K562 (cell line): ENCODE measurements around the gene FRAT1. TPM values are rescaled to one million over a fixed set of nuclear protein-coding genes. Genes with fewer than 3 reads are reported as not detected.

Experiments
- BRF1 ChIP-seq: IDR thresholded peaks from 3 replicates; pipeline ENCODE4 v1.6.1; 2011; ENCODE audit warnings: borderline replicate concordance, mild to moderate bottlenecking; ENCODE audit not compliant: insufficient read length; ENCODE audit errors: extremely low read depth
- CBX2 ChIP-seq: fragments of 200-600 bp; sonication (generic); IDR thresholded peaks from one replicate; pipeline ENCODE4 v1.6.1; 2012; ENCODE audit warnings: mild to moderate bottlenecking, low read length, inconsistent platforms; ENCODE audit not compliant: insufficient read depth, poor library complexity, severe bottlenecking
- CEBPG ChIP-seq, 3 experiments: fragments of 200-800 bp in 1 of 3; sonication (Bioruptor generic) in 1 of 3; sonication (generic) in 1 of 3; formaldehyde crosslinking in 1 of 3; IDR thresholded peaks in 2 of 3; conservative IDR thresholded peaks in 1 of 3; 2 replicates each; pipeline versions ENCODE4 v1.6.1 to v1.8.0; 2016 to 2022; ENCODE audit warnings: missing compliant biosample characterization in 2 of 3, missing genetic modification characterization in 2 of 3, mild to moderate bottlenecking in 1 of 3, missing genetic modification reagents in 1 of 3
- COPS2 ChIP-seq: fragments of 450-650 bp; conservative IDR thresholded peaks from 2 replicates; pipeline ENCODE4 v1.6.1; 2016; ENCODE audit warnings: mild to moderate bottlenecking, moderate library complexity
- DMBX1 ChIP-seq: fragments of 250-450 bp; sonication (Bioruptor Pico); IDR thresholded peaks from 2 replicates; pipeline ENCODE4 v1.8.0; 2022; ENCODE audit warnings: inconsistent platforms, mild to moderate bottlenecking, moderate library complexity, borderline replicate concordance
- ESRRA ChIP-seq: fragments of 450-650 bp; IDR thresholded peaks from 2 replicates; pipeline ENCODE4 v1.6.1; 2014; ENCODE audit warnings: low read depth, mild to moderate bottlenecking, moderate library complexity, borderline replicate concordance
- FOXA3 ChIP-seq, 2 experiments: fragments of 450-650 bp in 1 of 2; sonication (generic) in 1 of 2; formaldehyde crosslinking; IDR thresholded peaks in 1 of 2; conservative IDR thresholded peaks in 1 of 2; 2 replicates each; pipeline versions ENCODE4 v1.4.0 to v1.8.0; 2020 to 2022; ENCODE audit warnings: mild to moderate bottlenecking in 2 of 2, missing genetic modification reagents in 1 of 2
- GABPB1 ChIP-seq: sonication (generic); formaldehyde crosslinking; IDR thresholded peaks from 2 replicates; pipeline ENCODE4 v1.8.0; 2022; ENCODE audit warnings: mild to moderate bottlenecking, missing genetic modification reagents
- HNRNPUL1 ChIP-seq: fragments of 200-400 bp; formaldehyde crosslinking; IDR thresholded peaks from 2 replicates; pipeline ENCODE4 v1.6.1; 2017; ENCODE audit warnings: low read length
- MAFF ChIP-seq: IDR thresholded peaks from 2 replicates; pipeline ENCODE4 v1.6.1; 2012; ENCODE audit warnings: low read length, improper control_type of control experiment
- MITF ChIP-seq: IDR thresholded peaks from 2 replicates; pipeline ENCODE4 v1.6.1; 2014; ENCODE audit warnings: antibody characterized with exemption
- NCOA6 ChIP-seq: fragments of 450-650 bp; IDR thresholded peaks from 2 replicates; pipeline ENCODE4 v1.6.1; 2017; ENCODE audit warnings: mild to moderate bottlenecking
- NFATC3 ChIP-seq: fragments of 450-650 bp; IDR thresholded peaks from 2 replicates; pipeline ENCODE4 v1.6.1; 2017; ENCODE audit warnings: mild to moderate bottlenecking
- RBM15 ChIP-seq: fragments of 200-400 bp; formaldehyde crosslinking; IDR thresholded peaks from 2 replicates; pipeline ENCODE4 v1.6.1; 2018; ENCODE audit warnings: mild to moderate bottlenecking, low read length, moderate library complexity; ENCODE audit not compliant: insufficient read depth
- SMARCA4 ChIP-seq: fragments of 450-650 bp; IDR thresholded peaks from 2 replicates; pipeline ENCODE4 v1.6.1; 2016
- SREBF1 ChIP-seq: fragments of 150-350 bp; IDR thresholded peaks from 2 replicates; pipeline ENCODE4 v1.6.1; 2014; ENCODE audit warnings: antibody characterized with exemption, low read depth, low read length, borderline replicate concordance
- THAP7 ChIP-seq: fragments of 250-450 bp; sonication (Bioruptor Pico); IDR thresholded peaks from 2 replicates; pipeline ENCODE4 v1.5.0; 2021
- U2AF1 ChIP-seq: fragments of 200-400 bp; formaldehyde crosslinking; optimal IDR thresholded peaks from 2 replicates; pipeline ENCODE3; 2017; ENCODE audit warnings: mild to moderate bottlenecking, low read depth, low read length, moderate library complexity
- ZC3H8 ChIP-seq: fragments of 450-650 bp; IDR thresholded peaks from 2 replicates; pipeline ENCODE4 v1.6.1; 2017
- ZNF146 ChIP-seq: IDR thresholded peaks from one replicate; pipeline ENCODE4 v1.6.1; 2018; ENCODE audit warnings: missing compliant biosample characterization; ENCODE audit not compliant: unreplicated experiment
- ZNF175 ChIP-seq: fragments of 200-800 bp; sonication (Bioruptor generic); IDR thresholded peaks from 2 replicates; pipeline ENCODE4 v1.6.1; 2016; ENCODE audit warnings: low read depth, mild to moderate bottlenecking, missing genetic modification characterization, missing compliant biosample characterization
- ZNF77 ChIP-seq: fragments of 250-450 bp; sonication (Bioruptor Pico); IDR thresholded peaks from 2 replicates; pipeline ENCODE4 v1.5.0; 2020
- ZNF780A ChIP-seq: fragments of 250-450 bp; sonication (Bioruptor Pico); IDR thresholded peaks from 2 replicates; pipeline ENCODE4 v1.5.0; 2021; ENCODE audit warnings: mild to moderate bottlenecking
- polyA plus RNA-seq, 8 experiments: library from polyadenylated mRNA; depleted of rRNA in 4 of 8; stranded (reverse) in 5 of 8; unstranded in 3 of 8; fragments of >200 nt; fragmentation: Nextera tagmentation in 2 of 8; fragmentation: Illumina TruSeq in 1 of 8; extraction: Ambion mirVana in 2 of 8; extraction: Trizol in 1 of 8; gene quantifications; 2 replicates each; pipeline versions ENCODE4 v1.2.1 to v1.2.3, GENCODE V29; 2011 to 2014; ENCODE audit warnings: inconsistent platforms in 1 of 8, missing spikeins in 1 of 8
- total RNA-seq, 7 experiments: library from RNA; depleted of rRNA in 6 of 7; stranded (reverse); fragments of >200 nt in 6 of 7; fragmentation: Illumina TruSeq in 2 of 7; extraction: Trizol in 2 of 7; gene quantifications; 2 replicates each; pipeline versions ENCODE4 v1.2.1 to v1.2.3, GENCODE V29; 2011 to 2021; ENCODE audit warnings: low replicate concordance in 1 of 7

The FRAT1 gene
- total and polyA plus RNA-seq, 9 of the 15 experiments (the other 6 are each of a cell fraction or from before 2014, with no cell fraction given) = 0.11 to 4.6 (median 1.4) TPM

GRCh38 chr10:97297556-97298222 is 21.4 kb upstream of the FRAT1 start (continued):
- TF ChIP-seq BRF1 = no peak
- TF ChIP-seq RBM15 = no peak
- TF ChIP-seq CBX2 = no peak
- no peak for TF ChIP-seq THAP7 (CRISPR knock-in tag)
- no peak for TF ChIP-seq ZNF780A (CRISPR knock-in tag)
- 0 out of 2 replicates have a peak, but pooled peaks have one; percentile 20 for TF ChIP-seq NCOA6
- no peak for TF ChIP-seq DMBX1 (CRISPR knock-in tag)
- no peak; the same call in 1 of the 2 replicates for TF ChIP-seq MITF
- TF ChIP-seq ZNF77 = no peak
- no peak for TF ChIP-seq FOXA3 (CRISPR knock-in tag; conservative IDR thresholded peaks at IDR 0.05 in 1 of 2, IDR thresholded peaks at IDR 0.05 in 1 of 2)
- TF ChIP-seq ZNF146 (CRISPR knock-in tag) = no peak
- no peak for TF ChIP-seq ESRRA
- no peak for TF ChIP-seq COPS2
- no peak for TF ChIP-seq GABPB1 (CRISPR knock-in tag)
- TF ChIP-seq NFATC3 = no peak
- no peak for TF ChIP-seq ZC3H8
- TF ChIP-seq U2AF1 = no peak
- no peak; the same call in none of the 2 replicates for TF ChIP-seq SMARCA4
- peak; percentile 81 for TF ChIP-seq CEBPG (CRISPR knock-in tag; IDR thresholded peaks at IDR 0.05)
- TF ChIP-seq CEBPG (tag; conservative IDR thresholded peaks at IDR 0.05 in 1 of 2, IDR thresholded peaks at IDR 0.05 in 1 of 2) = peak; percentile 56 to 84
- no peak for TF ChIP-seq SREBF1
- no peak for TF ChIP-seq MAFF
- no peak for TF ChIP-seq HNRNPUL1
- TF ChIP-seq ZNF175 (CRISPR knock-in tag) = no peak
